Gastroesophageal sphincter (tissue), 3 donors: Measurements from ENCODE around the gene SNX12.

Source experiments
- EP300 ChIP-seq: sonication (generic); formaldehyde crosslinking; IDR thresholded peaks from one replicate; pipeline ENCODE4 v1.6.1; 2017; ENCODE audit warnings: antibody characterized with exemption, mild to moderate bottlenecking
- POLR2A ChIP-seq, 2 donors: fragments of 450-650 bp; IDR thresholded peaks; one replicate each; pipeline ENCODE4 v1.6.1; 2017; ENCODE audit warnings: antibody characterized with exemption in 2 of 2, mild to moderate bottlenecking in 2 of 2, moderate library complexity in 1 of 2
- POLR2AphosphoS5 ChIP-seq: sonication (generic); formaldehyde crosslinking; IDR thresholded peaks from one replicate; pipeline ENCODE4 v1.6.1; 2017; ENCODE audit warnings: antibody characterized with exemption
- TF ChIP-seq, protein P1 (sequence below), 4 experiments: fragments of 200-600 bp in 2 of 4; fragments of 450-650 bp in 2 of 4; sonication (generic) in 1 of 4; IDR thresholded peaks; one replicate each; pipeline ENCODE4 v1.5.1; 2017 to 2019; ENCODE audit warnings: antibody characterized with exemption in 4 of 4, mild to moderate bottlenecking in 2 of 4, moderate library complexity in 2 of 4

DNA sequence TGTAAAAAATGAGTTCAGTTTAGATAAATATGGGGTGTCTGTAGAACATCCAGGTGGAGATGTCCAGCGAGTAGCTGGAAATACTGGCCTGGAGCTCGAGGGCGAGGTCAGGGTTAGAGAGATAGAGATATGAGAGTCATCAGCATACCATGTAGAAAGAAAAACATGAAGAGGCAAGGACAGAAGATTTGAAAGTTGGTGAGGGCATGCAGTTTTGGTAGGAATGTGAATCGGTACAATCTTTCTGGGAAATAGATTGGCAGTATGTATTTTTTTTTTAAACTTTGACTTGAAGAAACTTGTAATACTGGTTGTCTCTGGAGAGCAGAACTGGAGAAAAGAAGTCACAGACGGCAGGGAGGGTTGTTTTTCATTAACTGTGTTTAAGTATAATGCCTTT is 2.4 kb upstream of the SNX12 start:
- TF ChIP-seq, protein P1, sequence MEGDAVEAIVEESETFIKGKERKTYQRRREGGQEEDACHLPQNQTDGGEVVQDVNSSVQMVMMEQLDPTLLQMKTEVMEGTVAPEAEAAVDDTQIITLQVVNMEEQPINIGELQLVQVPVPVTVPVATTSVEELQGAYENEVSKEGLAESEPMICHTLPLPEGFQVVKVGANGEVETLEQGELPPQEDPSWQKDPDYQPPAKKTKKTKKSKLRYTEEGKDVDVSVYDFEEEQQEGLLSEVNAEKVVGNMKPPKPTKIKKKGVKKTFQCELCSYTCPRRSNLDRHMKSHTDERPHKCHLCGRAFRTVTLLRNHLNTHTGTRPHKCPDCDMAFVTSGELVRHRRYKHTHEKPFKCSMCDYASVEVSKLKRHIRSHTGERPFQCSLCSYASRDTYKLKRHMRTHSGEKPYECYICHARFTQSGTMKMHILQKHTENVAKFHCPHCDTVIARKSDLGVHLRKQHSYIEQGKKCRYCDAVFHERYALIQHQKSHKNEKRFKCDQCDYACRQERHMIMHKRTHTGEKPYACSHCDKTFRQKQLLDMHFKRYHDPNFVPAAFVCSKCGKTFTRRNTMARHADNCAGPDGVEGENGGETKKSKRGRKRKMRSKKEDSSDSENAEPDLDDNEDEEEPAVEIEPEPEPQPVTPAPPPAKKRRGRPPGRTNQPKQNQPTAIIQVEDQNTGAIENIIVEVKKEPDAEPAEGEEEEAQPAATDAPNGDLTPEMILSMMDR (IDR thresholded peaks at IDR 0.05) = no peak
- no peak for TF ChIP-seq EP300
- TF ChIP-seq POLR2A (IDR thresholded peaks at IDR 0.05) = no peak
- no peak for TF ChIP-seq POLR2AphosphoS5
